Ovary (tissue), 9 donors: ENCODE measurements around the gene SREBF1. TPM values are rescaled to one million over a fixed set of nuclear protein-coding genes. Genes with fewer than 3 reads are reported as not detected.

Source experiments
- DNase-seq, 5 donors: peaks; one replicate each; pipeline ENCODE4 v3.0.0-alpha.2; 2019 to 2020
- H3K27ac ChIP-seq, 2 donors: fragments of 200-600 bp; one replicate each; pipeline versions ENCODE4 v1.5.1 to v1.8.0; 2019 to 2022
- H3K27me3 ChIP-seq: fragments of 200-600 bp; one replicate; pipeline ENCODE4 v1.8.0; 2022
- H3K36me3 ChIP-seq: fragments of 200-600 bp; sonication (generic); one replicate; pipeline ENCODE4 v1.5.1; 2019
- H3K4me1 ChIP-seq: one replicate; pipeline ENCODE4 v1.8.1; 2013; ENCODE audit warnings: mild to moderate bottlenecking, moderate library complexity; ENCODE audit not compliant: insufficient read depth
- H3K4me3 ChIP-seq: fragments of 200-600 bp; sonication (generic); one replicate; pipeline ENCODE4 v1.5.1; 2017
- H3K9me3 ChIP-seq, 2 donors: fragments of 200-600 bp in 1 of 2; sonication (generic) in 1 of 2; one replicate each; pipeline versions ENCODE4 v1.5.1 to v1.8.1; 2013 to 2019; ENCODE audit warnings: mild to moderate bottlenecking in 1 of 2, moderate library complexity in 1 of 2
- EP300 ChIP-seq: sonication (generic); formaldehyde crosslinking; IDR thresholded peaks from one replicate; pipeline ENCODE4 v1.6.1; 2017; ENCODE audit warnings: antibody characterized with exemption
- POLR2A ChIP-seq: fragments of 450-650 bp; IDR thresholded peaks from one replicate; pipeline ENCODE4 v1.6.1; 2017; ENCODE audit warnings: antibody characterized with exemption, mild to moderate bottlenecking, moderate library complexity
- WGBS, 3 donors: extraction: QIAGEN DNeasy Blood & Tissue Kit in 1 of 3; methylation state at CpG; one replicate each; pipeline versions ENCODE4 v1.1.5 to v1.1.7; 2013 to 2017; 5-methylcytosine and 5-hydroxymethylcytosine counted together
- intact Hi-C, 4 donors: fragments of 100-400 bp; cut with DNase I; formaldehyde crosslinking; loops; one replicate each; pipeline versions ENCODE4 v1.11.0 to v1.15.1; 2022 to 2023
- polyA plus RNA-seq, 2 donors: library from polyadenylated mRNA; stranded (reverse); fragments of 200-250 nt in 1 of 2; fragments of 350-450 nt in 1 of 2; fragmentation: Illumina TruSeq in 1 of 2; extraction: RNeasy Lipid Tissue Mini Kit (QIAGEN cat#74804) in 1 of 2; gene quantifications; one replicate each; pipeline ENCODE4 v1.2.3, GENCODE V29; 2013 to 2014
- total RNA-seq, 7 donors: library from RNA; depleted of rRNA in 2 of 7; stranded (reverse); fragments of >200 nt in 2 of 7; fragmentation: NEBNext Ultra II Directional in 3 of 7; extraction: Animal tissue kit (Norgen Biotek cat#: 25700) in 3 of 7; gene quantifications; one replicate each; pipeline versions ENCODE4 v1.1.0 to v1.2.4, GENCODE V29; 2016 to 2023
- TF ChIP-seq, protein P1 (sequence below), 3 donors: fragments of 450-650 bp in 2 of 3; fragments of 200-600 bp in 1 of 3; IDR thresholded peaks; one replicate each; pipeline versions ENCODE4 v1.5.1 to v1.8.0; 2016 to 2022; ENCODE audit warnings: antibody characterized with exemption in 3 of 3, mild to moderate bottlenecking in 1 of 3
- donor health status: DM: no; HTN: no; CAD: no; lungs with moderate emphysema.
- donor health status: DM: no; HTN: no; CAD: no.
- donor health status: Bipolar disorder and iron deficiency.
- donor health status: DM: yes; HTN: yes; CAD: no.
- donor health status: DM: no; HTN: no; CAD: no.
- donor health status: DM: yes; HTN: yes; CAD: no.

Gene SREBF1
- total and polyA plus RNA-seq, 9 donors: 24.3 to 190 (median 88.2) TPM

- WGBS, 3 donors: 70 to 79% (median 71%) methylated on average over 4 of the region's 4 CpGs
- no peak overlapping the region for H3K4me3 ChIP-seq
- no peaks in the 10 kb centered on the region for H3K27me3 ChIP-seq
- intact Hi-C loops: no loop called here
- no peaks in the 10 kb centered on the region for H3K36me3 ChIP-seq
- TF ChIP-seq EP300 (no peak), POLR2A (no peak)
- TF ChIP-seq, protein P1, sequence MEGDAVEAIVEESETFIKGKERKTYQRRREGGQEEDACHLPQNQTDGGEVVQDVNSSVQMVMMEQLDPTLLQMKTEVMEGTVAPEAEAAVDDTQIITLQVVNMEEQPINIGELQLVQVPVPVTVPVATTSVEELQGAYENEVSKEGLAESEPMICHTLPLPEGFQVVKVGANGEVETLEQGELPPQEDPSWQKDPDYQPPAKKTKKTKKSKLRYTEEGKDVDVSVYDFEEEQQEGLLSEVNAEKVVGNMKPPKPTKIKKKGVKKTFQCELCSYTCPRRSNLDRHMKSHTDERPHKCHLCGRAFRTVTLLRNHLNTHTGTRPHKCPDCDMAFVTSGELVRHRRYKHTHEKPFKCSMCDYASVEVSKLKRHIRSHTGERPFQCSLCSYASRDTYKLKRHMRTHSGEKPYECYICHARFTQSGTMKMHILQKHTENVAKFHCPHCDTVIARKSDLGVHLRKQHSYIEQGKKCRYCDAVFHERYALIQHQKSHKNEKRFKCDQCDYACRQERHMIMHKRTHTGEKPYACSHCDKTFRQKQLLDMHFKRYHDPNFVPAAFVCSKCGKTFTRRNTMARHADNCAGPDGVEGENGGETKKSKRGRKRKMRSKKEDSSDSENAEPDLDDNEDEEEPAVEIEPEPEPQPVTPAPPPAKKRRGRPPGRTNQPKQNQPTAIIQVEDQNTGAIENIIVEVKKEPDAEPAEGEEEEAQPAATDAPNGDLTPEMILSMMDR (IDR thresholded peaks at IDR 0.05): no peak
- no peak for DNase-seq
- H3K9me3 ChIP-seq: no peaks in the 10 kb centered on the region
- H3K27ac ChIP-seq: peak overlapping the region; percentile 91 to 99
- peaks cover 22% of the 10 kb centered on the region for H3K4me1 ChIP-seq
These were observed 1.8 kb downstream of the SREBF1 start for GRCh38 chr17:17834974-17835373.

- H3K4me3 ChIP-seq: no peak overlapping the region
- no peaks in the 10 kb centered on the region for H3K9me3 ChIP-seq
- intact Hi-C loops: no loop called here
- H3K4me1 ChIP-seq: peaks cover 23% of the 10 kb centered on the region
- TF ChIP-seq POLR2A (no peak), EP300 (no peak)
- H3K36me3 ChIP-seq: no peaks in the 10 kb centered on the region
- no peaks in the 10 kb centered on the region for H3K27me3 ChIP-seq
- WGBS, 3 donors: 73 to 77% (median 76%) methylated on average over 8 of the region's 8 CpGs
- no peak for DNase-seq
- H3K27ac ChIP-seq: peak overlapping the region in 1 of 2 donors; percentile 99
These were observed 3.0 kb downstream of the SREBF1 start for GRCh38 chr17:17833658-17834357.

GRCh38 chr17:17832032-17832363, 4.8 kb downstream of the SREBF1 start:
- 90 to 93% (median 91%) methylated on average over 2 of the region's 2 CpGs for WGBS, 3 donors
- no peaks in the 10 kb centered on the region for H3K27me3 ChIP-seq
- peak overlapping the region in 1 of 2 donors; percentile 37 for H3K27ac ChIP-seq
- H3K4me1 ChIP-seq: peaks cover 18% of the 10 kb centered on the region
- no peaks in the 10 kb centered on the region for H3K36me3 ChIP-seq
- DNase-seq: no peak
- no peak overlapping the region for H3K4me3 ChIP-seq
- TF ChIP-seq, protein P1 (IDR thresholded peaks at IDR 0.05): no peak
- TF ChIP-seq POLR2A (no peak), EP300 (no peak)
- no peaks in the 10 kb centered on the region for H3K9me3 ChIP-seq
- intact Hi-C loops: no loop called here

DNA sequence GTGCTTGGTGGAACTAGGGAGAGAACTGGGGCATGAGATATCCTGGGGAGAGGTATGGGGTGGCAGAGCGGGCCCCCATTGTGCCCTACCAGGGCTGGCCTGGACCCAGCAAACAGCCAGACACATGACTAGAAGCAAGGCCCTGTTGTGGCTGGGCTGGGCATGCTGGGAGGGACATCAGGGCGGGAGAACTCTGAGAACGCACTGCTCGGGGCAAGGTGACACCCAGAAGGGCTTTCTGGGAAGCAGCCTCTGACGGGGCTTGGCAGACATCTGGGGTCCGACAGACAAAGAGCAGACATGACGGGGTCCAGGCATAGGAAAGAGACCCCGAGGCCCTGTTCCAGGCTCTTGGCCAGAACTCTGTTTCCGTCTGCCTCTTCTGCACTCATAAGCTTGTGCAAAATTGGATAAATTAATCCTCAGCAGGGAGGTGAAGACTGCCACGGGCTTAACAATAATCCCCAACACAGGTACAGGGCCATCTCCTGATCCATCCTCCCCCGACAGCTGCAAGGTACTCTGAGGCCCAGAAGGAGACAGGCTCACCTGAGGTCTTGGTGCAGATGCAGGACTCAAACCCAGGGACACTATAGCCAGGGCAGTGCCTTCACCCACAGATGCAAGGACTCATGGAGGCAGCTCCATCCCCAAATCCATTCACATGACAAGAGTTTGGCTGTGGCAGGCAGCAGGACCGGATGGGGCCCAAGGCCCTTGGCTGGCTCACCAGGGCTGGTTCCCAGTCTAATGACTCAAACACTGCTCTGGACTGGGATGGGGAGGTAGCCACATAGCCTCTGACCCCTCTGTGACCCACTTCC, 5.4 kb downstream of the SREBF1 start:
- intact Hi-C loops: no loop called here
- peak overlapping the region in 1 of 2 donors; percentile 37 for H3K27ac ChIP-seq
- peaks cover 20% of the 10 kb centered on the region for H3K4me1 ChIP-seq
- DNase-seq: peak in 3 of 5 donors; percentile 60 to 77 (median 62)
- no peaks in the 10 kb centered on the region for H3K27me3 ChIP-seq
- no peak overlapping the region for H3K4me3 ChIP-seq
- no peaks in the 10 kb centered on the region for H3K9me3 ChIP-seq
- TF ChIP-seq EP300 (no peak), POLR2A (no peak)
- TF ChIP-seq, protein P1 (IDR thresholded peaks at IDR 0.05): no peak
- H3K36me3 ChIP-seq: no peaks in the 10 kb centered on the region
- 46 to 51% (median 48%) methylated on average over 12 of the region's 12 CpGs for WGBS, 3 donors
